ENCODE measurements around the gene VCL. TPM values are rescaled to one million over a fixed set of nuclear protein-coding genes. Genes with fewer than 3 reads are reported as not detected.

VCL gene
- total RNA-seq, 4 donors from 2014 or later = 69.1 to 109 (median 90.1) TPM

DNA sequence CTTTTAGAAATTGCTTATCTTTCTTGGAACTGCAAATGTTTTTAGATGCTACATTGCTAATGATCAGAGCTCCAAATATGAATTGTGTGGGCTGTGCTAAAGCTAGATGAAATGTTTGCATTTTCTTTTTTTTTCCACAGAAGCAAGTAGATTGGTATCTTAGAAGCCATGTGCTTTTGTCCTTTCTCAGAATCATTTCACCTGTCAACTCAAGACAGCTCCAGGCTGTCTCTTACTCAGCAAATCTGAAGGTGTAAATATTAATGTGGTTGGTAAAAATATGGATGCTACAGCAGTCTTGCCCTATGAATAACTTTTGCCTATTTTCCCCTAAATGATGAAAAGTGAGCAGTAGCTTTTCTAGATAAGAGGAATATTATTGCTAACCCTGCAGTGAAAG lies 111.5 kb downstream of the VCL start:
- ATAC-seq (ENCODE audit: low FRiP score) (no peak), DNase-seq (ENCODE audit: low spot score) (no peak)
- TF ChIP-seq, protein P1, sequence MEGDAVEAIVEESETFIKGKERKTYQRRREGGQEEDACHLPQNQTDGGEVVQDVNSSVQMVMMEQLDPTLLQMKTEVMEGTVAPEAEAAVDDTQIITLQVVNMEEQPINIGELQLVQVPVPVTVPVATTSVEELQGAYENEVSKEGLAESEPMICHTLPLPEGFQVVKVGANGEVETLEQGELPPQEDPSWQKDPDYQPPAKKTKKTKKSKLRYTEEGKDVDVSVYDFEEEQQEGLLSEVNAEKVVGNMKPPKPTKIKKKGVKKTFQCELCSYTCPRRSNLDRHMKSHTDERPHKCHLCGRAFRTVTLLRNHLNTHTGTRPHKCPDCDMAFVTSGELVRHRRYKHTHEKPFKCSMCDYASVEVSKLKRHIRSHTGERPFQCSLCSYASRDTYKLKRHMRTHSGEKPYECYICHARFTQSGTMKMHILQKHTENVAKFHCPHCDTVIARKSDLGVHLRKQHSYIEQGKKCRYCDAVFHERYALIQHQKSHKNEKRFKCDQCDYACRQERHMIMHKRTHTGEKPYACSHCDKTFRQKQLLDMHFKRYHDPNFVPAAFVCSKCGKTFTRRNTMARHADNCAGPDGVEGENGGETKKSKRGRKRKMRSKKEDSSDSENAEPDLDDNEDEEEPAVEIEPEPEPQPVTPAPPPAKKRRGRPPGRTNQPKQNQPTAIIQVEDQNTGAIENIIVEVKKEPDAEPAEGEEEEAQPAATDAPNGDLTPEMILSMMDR (IDR thresholded peaks at IDR 0.05) = no peak

DNA sequence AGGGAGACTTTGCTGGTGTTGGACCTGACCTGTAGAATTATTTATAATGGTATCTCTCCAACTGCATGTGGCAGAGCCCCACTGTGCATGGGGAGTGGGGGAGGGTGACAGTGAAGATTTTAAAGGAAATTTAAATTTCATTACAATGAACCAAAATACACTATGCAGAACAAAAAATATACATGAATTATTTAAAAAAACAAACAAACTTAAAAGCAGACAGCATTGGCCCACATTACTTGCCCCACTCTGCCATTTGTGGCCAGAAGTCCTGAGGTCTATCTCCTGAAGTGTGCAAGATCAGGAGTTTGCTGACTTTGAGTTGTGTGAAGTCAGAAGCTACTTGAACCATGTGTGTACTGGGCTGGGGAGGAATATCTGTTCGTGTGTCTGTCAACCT lies 112.2 kb downstream of the VCL start:
- DNase-seq (ENCODE audit: low spot score) (no peak), ATAC-seq (ENCODE audit: low FRiP score) (no peak)
- TF ChIP-seq, protein P1 (IDR thresholded peaks at IDR 0.05) = no peak

DNA sequence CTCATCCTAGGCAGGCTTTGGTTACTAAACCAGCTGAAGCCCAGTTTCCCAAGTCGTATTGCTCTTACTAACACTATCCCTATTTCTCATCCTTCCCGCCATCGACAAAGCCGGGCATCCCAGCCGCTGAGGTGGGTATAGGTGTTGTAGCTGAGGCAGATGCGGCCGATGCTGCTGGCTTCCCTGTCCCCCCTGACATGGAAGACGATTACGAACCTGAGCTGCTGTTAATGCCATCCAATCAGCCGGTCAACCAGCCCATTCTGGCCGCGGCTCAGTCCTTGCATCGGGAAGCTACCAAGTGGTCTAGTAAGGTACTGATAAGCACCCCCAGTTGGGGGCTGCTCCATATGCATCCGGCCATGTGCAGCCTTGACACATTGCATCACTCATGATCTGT lies 113.9 kb downstream of the VCL start:
- TF ChIP-seq, protein P1 (IDR thresholded peaks at IDR 0.05) = no peak
- no peak for ATAC-seq (ENCODE audit: low FRiP score)
- no peak for DNase-seq (ENCODE audit: low spot score)

DNA sequence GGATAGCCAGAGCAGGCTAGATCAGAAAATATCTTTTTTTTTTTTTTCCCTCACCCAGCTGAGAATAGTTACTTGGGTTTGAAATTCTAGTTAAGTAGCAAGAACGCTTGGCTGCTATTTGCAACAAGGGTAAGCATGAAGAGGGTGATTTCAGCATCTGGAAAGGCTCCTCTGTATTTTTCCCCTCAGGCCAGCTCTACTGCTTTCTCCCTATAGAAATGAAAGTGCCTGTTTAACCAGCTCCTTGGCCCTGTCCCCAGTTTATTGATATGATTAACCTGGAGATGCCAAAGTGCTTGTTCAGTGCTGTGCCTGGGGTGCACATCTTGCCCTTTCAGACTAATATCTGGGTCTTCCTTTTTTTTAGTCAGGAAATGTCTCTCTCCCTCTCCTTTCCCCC lies 115.6 kb downstream of the VCL start:
- ATAC-seq (ENCODE audit: low FRiP score) = no peak
- no peak for DNase-seq (ENCODE audit: low spot score)
- TF ChIP-seq, protein P1 (IDR thresholded peaks at IDR 0.05) = no peak

DNA sequence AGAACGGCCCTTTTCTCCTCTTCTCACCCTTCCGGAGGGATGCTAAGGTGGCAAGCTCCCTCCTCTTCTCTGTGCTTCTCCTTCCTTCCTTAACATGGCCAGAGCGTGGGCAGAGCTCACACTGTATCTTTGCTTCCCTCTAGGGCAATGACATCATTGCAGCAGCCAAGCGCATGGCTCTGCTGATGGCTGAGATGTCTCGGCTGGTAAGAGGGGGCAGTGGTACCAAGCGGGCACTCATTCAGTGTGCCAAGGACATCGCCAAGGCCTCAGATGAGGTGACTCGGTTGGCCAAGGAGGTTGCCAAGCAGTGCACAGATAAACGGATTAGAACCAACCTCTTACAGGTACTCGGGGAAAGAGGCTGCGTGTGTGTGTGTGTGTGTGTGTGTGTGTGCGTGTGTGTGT lies 116.1 kb downstream of the VCL start:
- DNase-seq (ENCODE audit: low spot score) = no peak
- TF ChIP-seq, protein P1 (IDR thresholded peaks at IDR 0.05) = no peak
- ATAC-seq (ENCODE audit: low FRiP score) = no peak

DNA sequence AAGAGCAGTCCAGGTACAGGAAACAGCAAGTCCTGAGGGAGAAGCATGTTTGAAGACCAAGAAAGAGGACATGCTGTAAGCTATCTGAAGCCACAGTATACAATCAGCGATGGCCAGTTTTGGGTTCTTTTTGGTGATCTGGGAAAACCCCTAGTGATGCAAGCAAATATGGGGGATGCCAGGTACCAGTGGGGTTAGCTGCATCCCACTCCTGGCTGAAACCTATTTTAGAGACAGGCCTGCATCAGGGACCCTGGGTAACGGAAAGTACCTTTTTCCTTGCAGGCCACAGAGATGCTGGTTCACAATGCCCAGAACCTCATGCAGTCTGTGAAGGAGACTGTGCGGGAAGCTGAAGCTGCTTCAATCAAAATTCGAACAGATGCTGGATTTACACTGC lies 119.8 kb downstream of the VCL start:
- TF ChIP-seq, protein P1 (IDR thresholded peaks at IDR 0.05) = no peak
- ATAC-seq (ENCODE audit: low FRiP score) (peak; percentile 22), DNase-seq (ENCODE audit: low spot score) (no peak)

DNA sequence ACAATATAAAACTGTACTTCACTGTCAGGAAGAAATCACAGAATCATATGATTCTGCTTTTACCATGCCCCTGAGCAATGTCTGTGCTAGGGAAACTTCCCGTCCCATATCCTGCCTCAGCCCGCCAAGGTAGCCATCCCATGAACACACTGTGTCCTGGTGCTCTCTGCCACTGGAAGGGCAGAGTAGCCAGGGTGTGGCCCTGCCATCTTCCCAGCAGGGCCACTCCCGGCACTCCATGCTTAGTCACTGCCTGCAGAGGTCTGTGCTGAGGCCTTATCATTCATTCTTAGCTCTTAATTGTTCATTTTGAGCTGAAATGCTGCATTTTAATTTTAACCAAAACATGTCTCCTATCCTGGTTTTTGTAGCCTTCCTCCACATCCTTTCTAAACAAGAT lies 120.9 kb downstream of the VCL start:
- DNase-seq (ENCODE audit: low spot score) (no peak), ATAC-seq (ENCODE audit: low FRiP score) (no peak)
- TF ChIP-seq, protein P1 (IDR thresholded peaks at IDR 0.05) = no peak

Measured in omental fat pad (tissue), 4 donors.